Adipocyte (in vitro differentiated cells): ENCODE data around the gene KRTAP20-4.

Source experiments
- DNase-seq: peaks from one replicate; pipeline ENCODE4 v3.0.0-alpha.2; 2015; ENCODE audit warnings: low read depth
- H3K27me3 ChIP-seq: replicated peaks from 2 replicates; pipeline ENCODE4 v1.7.0; 2013; ENCODE audit warnings: mild to moderate bottlenecking, low read length, moderate library complexity; ENCODE audit not compliant: control insufficient read depth, insufficient read depth
- H3K36me3 ChIP-seq: 2 replicates; pipeline ENCODE4 v1.7.0; 2013; ENCODE audit warnings: low read length, mild to moderate bottlenecking, moderate library complexity; ENCODE audit not compliant: control insufficient read depth, insufficient read depth, severe bottlenecking
- H3K4me1 ChIP-seq: 2 replicates; pipeline ENCODE4 v1.7.0; 2013; ENCODE audit warnings: mild to moderate bottlenecking, low read length, moderate library complexity; ENCODE audit not compliant: control insufficient read depth, insufficient read depth
- H3K4me3 ChIP-seq: 2 replicates; pipeline ENCODE4 v1.7.0; 2013; ENCODE audit warnings: mild to moderate bottlenecking, low read length, moderate library complexity
- H3K9ac ChIP-seq: 2 replicates; pipeline ENCODE4 v1.7.0; 2013; ENCODE audit warnings: mild to moderate bottlenecking, low read length, moderate library complexity
- H3K9me3 ChIP-seq: 2 replicates; pipeline ENCODE4 v1.7.0; 2013; ENCODE audit warnings: mild to moderate bottlenecking, low read length, moderate library complexity; ENCODE audit not compliant: control insufficient read depth

Gene KRTAP20-4

DNA sequence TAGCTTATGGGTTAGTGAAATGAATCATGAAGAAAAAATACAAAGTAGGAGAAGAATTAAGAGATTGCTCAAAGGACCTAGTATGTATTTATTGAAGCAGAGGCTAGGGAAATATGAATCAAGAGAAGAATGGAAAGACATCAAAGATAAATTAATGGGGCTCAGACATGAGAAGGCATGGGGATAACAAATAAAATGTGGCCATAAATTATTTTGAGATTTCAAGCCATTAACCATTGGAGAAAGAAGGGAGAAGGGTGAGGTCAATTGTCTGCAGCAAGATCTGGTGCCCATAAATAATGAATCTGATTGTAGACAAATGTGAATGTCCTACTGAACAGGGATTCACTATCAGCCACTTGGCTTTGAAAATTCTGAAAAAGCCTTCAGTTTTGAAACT lies 32.5 kb downstream of the KRTAP20-4 start:
- Histone ChIP-seq H3K4me1 (no peaks in the 10 kb centered on the region), H3K36me3 (no peaks in the 10 kb centered on the region)
- DNase-seq: no peak

DNA sequence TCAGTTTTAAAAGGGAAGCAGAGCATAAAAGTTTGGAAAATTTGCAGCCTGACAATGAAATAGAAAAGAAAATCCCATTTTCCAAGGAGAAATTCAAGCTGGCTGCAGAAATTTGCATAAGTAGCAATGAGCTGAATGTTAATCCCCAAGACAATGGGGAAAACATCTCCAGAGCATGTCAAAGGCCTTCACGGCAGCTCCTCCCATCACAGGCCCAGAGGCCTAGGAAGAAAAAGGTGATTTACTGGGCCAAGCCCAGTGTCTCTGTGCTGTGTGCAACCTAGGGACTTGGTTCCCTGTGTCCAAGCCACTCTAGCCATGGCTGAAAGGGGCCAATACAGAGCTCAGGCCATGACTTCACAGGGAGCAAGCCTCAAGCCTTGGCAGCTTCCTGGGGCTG lies 48.3 kb downstream of the KRTAP20-4 start:
- Histone ChIP-seq H3K9me3 (no peaks in the 10 kb centered on the region), H3K4me1 (no peaks in the 10 kb centered on the region)
- DNase-seq: no peak

More for the DNA sequence above, 32.5 kb downstream of the KRTAP20-4 start:
- Histone ChIP-seq H3K9me3 (no peaks in the 10 kb centered on the region), H3K4me3 (no peak overlapping the region), H3K27me3 (no peaks in the 10 kb centered on the region), H3K9ac (no peak overlapping the region)

More for the DNA sequence above, 48.3 kb downstream of the KRTAP20-4 start:
- Histone ChIP-seq H3K27me3 (no peaks in the 10 kb centered on the region), H3K36me3 (no peaks in the 10 kb centered on the region), H3K9ac (no peak overlapping the region), H3K4me3 (no peak overlapping the region)
